CD4-positive, alpha-beta T cell treated with Interleukin-17A for 1 hour (primary cell): ENCODE measurements around the gene PRICKLE1.
"Not testable (repeated sequence)": the region's sequence is repeated elsewhere in the genome, so short reads cannot be mapped to it uniquely, and the experiment has no call there.

ENCODE experiments used
- DNase-seq: peaks from one replicate; pipeline ENCODE4 v3.0.0-alpha.2; 2020

The PRICKLE1 gene

GRCh38 chr12:42552822-42553221 lies 36.7 kb downstream of the PRICKLE1 start:
- no peak for DNase-seq

- no peak for DNase-seq
Observed at GRCh38 chr12:42550800-42551199, 38.7 kb downstream of the PRICKLE1 start.

GRCh38 chr12:42546709-42547108 lies 42.8 kb downstream of the PRICKLE1 start:
- no peak for DNase-seq

GRCh38 chr12:42541965-42542364 lies 47.6 kb downstream of the PRICKLE1 start:
- no peak for DNase-seq

- not testable (repeated sequence) for DNase-seq
Observed at GRCh38 chr12:42541308-42541707, 48.2 kb downstream of the PRICKLE1 start.

- no peak for DNase-seq
Observed at GRCh38 chr12:42539696-42540095, 49.9 kb downstream of the PRICKLE1 start.

GRCh38 chr12:42538203-42538602 lies 51.3 kb downstream of the PRICKLE1 start:
- DNase-seq, result no peak

GRCh38 chr12:42534184-42534838 lies 55.2 kb downstream of the PRICKLE1 start:
- DNase-seq, result no peak

- DNase-seq, result no peak
Observed at GRCh38 chr12:42530284-42530683, 59.3 kb downstream of the PRICKLE1 start.

- no peak for DNase-seq
Observed at GRCh38 chr12:42525444-42525843, 64.1 kb downstream of the PRICKLE1 start.

GRCh38 chr12:42524716-42525115 lies 64.8 kb downstream of the PRICKLE1 start:
- DNase-seq, result no peak

- DNase-seq, result no peak
Observed at GRCh38 chr12:42516573-42516972, 73.0 kb downstream of the PRICKLE1 start.

- no peak for DNase-seq
Observed at GRCh38 chr12:42511656-42512055, 77.9 kb downstream of the PRICKLE1 start.

GRCh38 chr12:42510823-42511222 lies 78.7 kb downstream of the PRICKLE1 start:
- no peak for DNase-seq

- no peak for DNase-seq
Observed at GRCh38 chr12:42508913-42509460, 80.6 kb downstream of the PRICKLE1 start.

- no peak for DNase-seq
Observed at GRCh38 chr12:42507565-42507964, 82.0 kb downstream of the PRICKLE1 start.

GRCh38 chr12:42507081-42507480 lies 82.5 kb downstream of the PRICKLE1 start:
- DNase-seq, result no peak

- DNase-seq, result no peak
Observed at GRCh38 chr12:42504049-42504448, 85.5 kb downstream of the PRICKLE1 start.

- no peak for DNase-seq
Observed at GRCh38 chr12:42502682-42503081, 86.9 kb downstream of the PRICKLE1 start.

- no peak for DNase-seq
Observed at GRCh38 chr12:42498549-42499247, 90.8 kb downstream of the PRICKLE1 start.

- no peak for DNase-seq
Observed at GRCh38 chr12:42496886-42497285, 92.7 kb downstream of the PRICKLE1 start.

- no peak for DNase-seq
Observed at GRCh38 chr12:42495244-42495643, 94.3 kb downstream of the PRICKLE1 start.

GRCh38 chr12:42492267-42492666 lies 97.3 kb downstream of the PRICKLE1 start:
- DNase-seq, result no peak

- no peak for DNase-seq
Observed at GRCh38 chr12:42490261-42490842, 99.2 kb downstream of the PRICKLE1 start.
